ENCODE measurements around the gene DICER1.

DNA sequence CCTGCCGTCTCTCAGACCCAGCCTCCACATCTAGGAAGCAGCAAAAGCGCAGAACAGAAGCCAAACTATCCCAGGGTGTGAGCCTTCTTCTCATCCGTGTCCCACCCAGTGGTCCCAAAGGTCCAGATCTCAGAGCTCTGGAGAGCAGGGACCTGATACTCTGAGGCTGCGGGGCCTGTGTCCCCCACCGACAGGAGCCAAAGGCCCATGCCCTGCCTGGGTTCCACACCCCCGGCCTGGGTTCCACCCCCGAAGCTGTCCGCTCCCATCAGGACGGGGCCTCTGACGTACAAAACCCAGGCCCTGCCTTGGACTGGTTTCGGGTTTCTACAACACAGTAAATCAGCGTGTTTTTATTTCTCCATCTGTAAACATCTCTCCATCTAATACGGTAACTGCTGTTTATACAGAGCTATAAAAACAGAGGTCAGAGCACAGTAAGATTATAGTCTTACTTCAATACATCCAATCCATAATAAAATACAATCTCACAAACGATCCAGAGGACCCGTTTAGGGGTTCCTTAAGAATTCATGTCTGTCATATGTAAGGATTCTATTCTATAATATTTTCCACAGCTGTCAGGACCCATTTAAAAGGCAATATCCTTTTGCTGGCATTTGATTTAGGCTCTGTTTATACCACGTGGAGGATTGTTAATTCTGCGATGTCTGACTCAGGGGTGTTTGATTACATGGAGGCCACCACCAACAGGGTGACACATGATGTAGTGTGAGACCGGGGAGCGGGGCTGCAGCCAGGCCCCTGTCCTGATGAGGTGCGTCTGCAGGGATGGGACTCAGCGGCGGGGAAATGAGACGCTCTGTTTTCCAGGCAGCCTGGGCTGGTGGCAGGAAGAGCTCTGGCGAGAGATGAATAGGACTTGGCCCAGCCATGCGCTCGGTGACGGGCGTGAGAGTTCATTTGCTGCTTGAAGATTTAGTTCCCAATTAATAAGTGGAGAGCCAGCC is 110.3 kb downstream of the DICER1 start:
- TF ChIP-seq, protein P1, sequence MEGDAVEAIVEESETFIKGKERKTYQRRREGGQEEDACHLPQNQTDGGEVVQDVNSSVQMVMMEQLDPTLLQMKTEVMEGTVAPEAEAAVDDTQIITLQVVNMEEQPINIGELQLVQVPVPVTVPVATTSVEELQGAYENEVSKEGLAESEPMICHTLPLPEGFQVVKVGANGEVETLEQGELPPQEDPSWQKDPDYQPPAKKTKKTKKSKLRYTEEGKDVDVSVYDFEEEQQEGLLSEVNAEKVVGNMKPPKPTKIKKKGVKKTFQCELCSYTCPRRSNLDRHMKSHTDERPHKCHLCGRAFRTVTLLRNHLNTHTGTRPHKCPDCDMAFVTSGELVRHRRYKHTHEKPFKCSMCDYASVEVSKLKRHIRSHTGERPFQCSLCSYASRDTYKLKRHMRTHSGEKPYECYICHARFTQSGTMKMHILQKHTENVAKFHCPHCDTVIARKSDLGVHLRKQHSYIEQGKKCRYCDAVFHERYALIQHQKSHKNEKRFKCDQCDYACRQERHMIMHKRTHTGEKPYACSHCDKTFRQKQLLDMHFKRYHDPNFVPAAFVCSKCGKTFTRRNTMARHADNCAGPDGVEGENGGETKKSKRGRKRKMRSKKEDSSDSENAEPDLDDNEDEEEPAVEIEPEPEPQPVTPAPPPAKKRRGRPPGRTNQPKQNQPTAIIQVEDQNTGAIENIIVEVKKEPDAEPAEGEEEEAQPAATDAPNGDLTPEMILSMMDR (IDR thresholded peaks at IDR 0.05; ENCODE audit: poor library complexity) = no peak
- TF ChIP-seq EZH2 (IDR thresholded peaks at IDR 0.05; ENCODE audit: borderline replicate concordance) (no peak), EZH2phosphoT487 (IDR thresholded peaks at IDR 0.05; ENCODE audit: low read depth, severe bottlenecking, unreplicated experiment) (peak; percentile 63)

All from hepatocyte (in vitro differentiated cells).